RPMI8226 (cell line): Measurements from ENCODE around the gene PCID2.
A peak's percentile ranks its signal among the peaks of the same experiment; 100 is the strongest.
"Not testable (repeated sequence)": the region's sequence is repeated elsewhere in the genome, so short reads cannot be mapped to it uniquely, and the experiment has no call there.

Source experiments
- DNase-seq: peaks from one replicate; pipeline ENCODE4 v3.0.0-alpha.2; 2015

PCID2 gene

GRCh38 chr13:113208421-113209335, at the start of gene PCID2:
PCID2 (minus strand) TSS chr13:113208669; CDS start chr13:113208634, 35 bp downstream.
- peak; percentile 90 for DNase-seq

- DNase-seq, result not testable (repeated sequence)
These were observed 49.4 kb upstream of the PCID2 start for GRCh38 chr13:113257908-113258307.

GRCh38 chr13:113252516-113253095, 44.1 kb upstream of the PCID2 start:
- no peak for DNase-seq

GRCh38 chr13:113245849-113246796, 37.7 kb upstream of the PCID2 start:
- DNase-seq, result no peak

- no peak for DNase-seq
These were observed 35.4 kb upstream of the PCID2 start for GRCh38 chr13:113243847-113244246.

GRCh38 chr13:113241623-113242022, 33.2 kb upstream of the PCID2 start:
- not testable (repeated sequence) for DNase-seq

GRCh38 chr13:113239986-113240385, 31.5 kb upstream of the PCID2 start:
- DNase-seq, result no peak

GRCh38 chr13:113239357-113239756, 30.9 kb upstream of the PCID2 start:
- DNase-seq, result no peak

GRCh38 chr13:113238536-113238935, 30.1 kb upstream of the PCID2 start:
- DNase-seq, result no peak

GRCh38 chr13:113233101-113233500, 24.6 kb upstream of the PCID2 start:
- no peak for DNase-seq

- DNase-seq, result no peak
These were observed 23.9 kb upstream of the PCID2 start for GRCh38 chr13:113232208-113233003.

- DNase-seq, result no peak
These were observed 23.1 kb upstream of the PCID2 start for GRCh38 chr13:113231306-113232207.

- DNase-seq, result no peak
These were observed 21.3 kb upstream of the PCID2 start for GRCh38 chr13:113229791-113230190.

GRCh38 chr13:113229161-113229560, 20.7 kb upstream of the PCID2 start:
- DNase-seq, result no peak

- DNase-seq, result no peak
These were observed 18.5 kb upstream of the PCID2 start for GRCh38 chr13:113226873-113227450.

- DNase-seq, result no peak
These were observed 17.0 kb upstream of the PCID2 start for GRCh38 chr13:113225515-113225914.

GRCh38 chr13:113224486-113224885, 16.0 kb upstream of the PCID2 start:
- no peak for DNase-seq

GRCh38 chr13:113223070-113223469, 14.6 kb upstream of the PCID2 start:
- no peak for DNase-seq

GRCh38 chr13:113220877-113221276, 12.4 kb upstream of the PCID2 start:
- DNase-seq, result no peak

GRCh38 chr13:113220141-113220598, 11.7 kb upstream of the PCID2 start:
- DNase-seq, result no peak
